Skeletal muscle satellite cell (primary cell): ENCODE results near the gene CCNL2.

Experiments
- H3K27me3 ChIP-seq: 2 replicates; pipeline ENCODE4 v1.7.0; 2013; ENCODE audit warnings: low read length; ENCODE audit not compliant: control insufficient read depth, insufficient read depth
- H3K36me3 ChIP-seq: 2 replicates; pipeline ENCODE4 v1.7.0; 2013; ENCODE audit warnings: mild to moderate bottlenecking, control low read depth, low read length; ENCODE audit not compliant: insufficient read depth
- H3K4me1 ChIP-seq: 2 replicates; pipeline ENCODE4 v1.7.0; 2013; ENCODE audit warnings: low read length; ENCODE audit not compliant: control insufficient read depth, insufficient read depth
- H3K4me2 ChIP-seq: 2 replicates; pipeline ENCODE4 v1.7.0; 2013; ENCODE audit warnings: mild to moderate bottlenecking, low read length
- H3K4me3 ChIP-seq: 2 replicates; pipeline ENCODE4 v1.7.0; 2013; ENCODE audit warnings: low read length
- H3K9ac ChIP-seq: 2 replicates; pipeline ENCODE4 v1.7.0; 2013; ENCODE audit warnings: mild to moderate bottlenecking, low read depth, low read length, moderate library complexity
- H3K9me3 ChIP-seq: replicated peaks from 2 replicates; pipeline ENCODE4 v1.7.0; 2013; ENCODE audit warnings: mild to moderate bottlenecking, control low read depth, low read length

The CCNL2 gene

GRCh38 chr1:1361233-1361981 lies 37.7 kb downstream of the CCNL2 start:
- Histone ChIP-seq H3K4me1 (peaks cover 40% of the 10 kb centered on the region), H3K9ac (peak overlapping the region; percentile 86), H3K9me3 (no peaks in the 10 kb centered on the region), H3K4me2 (peak overlapping the region; percentile 79), H3K27me3 (no peaks in the 10 kb centered on the region), H3K4me3 (peak overlapping the region; percentile 56), H3K36me3 (peaks cover 3% of the 10 kb centered on the region)

- peak overlapping the region; percentile 95 for H3K9ac ChIP-seq
- peaks cover 40% of the 10 kb centered on the region for H3K4me1 ChIP-seq
- no peaks in the 10 kb centered on the region for H3K9me3 ChIP-seq
- peaks cover 3% of the 10 kb centered on the region for H3K36me3 ChIP-seq
- peak overlapping the region; percentile 79 for H3K4me2 ChIP-seq
- H3K4me3 ChIP-seq, result peak overlapping the region; percentile 84
- H3K27me3 ChIP-seq, result no peaks in the 10 kb centered on the region
Observed at GRCh38 chr1:1360506-1361169, 38.5 kb downstream of the CCNL2 start.

GRCh38 chr1:1359664-1360468 lies 39.3 kb downstream of the CCNL2 start:
- peak overlapping the region; percentile 95 for H3K9ac ChIP-seq
- peak overlapping the region; percentile 84 for H3K4me3 ChIP-seq

GRCh38 chr1:1359308-1359663 lies 39.8 kb downstream of the CCNL2 start:
- H3K9ac ChIP-seq, result peak overlapping the region; percentile 95
- peak overlapping the region; percentile 84 for H3K4me3 ChIP-seq
- H3K27me3 ChIP-seq, result no peaks in the 10 kb centered on the region
- H3K36me3 ChIP-seq, result peaks cover 9% of the 10 kb centered on the region
- H3K9me3 ChIP-seq, result no peaks in the 10 kb centered on the region
- H3K4me2 ChIP-seq, result peak overlapping the region; percentile 79
- peaks cover 47% of the 10 kb centered on the region for H3K4me1 ChIP-seq

More at GRCh38 chr1:1359664-1360468, 39.3 kb downstream of the CCNL2 start:
- H3K27me3 ChIP-seq, result no peaks in the 10 kb centered on the region
- H3K4me2 ChIP-seq, result peak overlapping the region; percentile 79
- peaks cover 3% of the 10 kb centered on the region for H3K36me3 ChIP-seq
- peaks cover 41% of the 10 kb centered on the region for H3K4me1 ChIP-seq
- H3K9me3 ChIP-seq, result no peaks in the 10 kb centered on the region

- no peaks in the 10 kb centered on the region for H3K27me3 ChIP-seq
- peaks cover 16% of the 10 kb centered on the region for H3K36me3 ChIP-seq
- H3K9ac ChIP-seq, result peak within 1 kb of the TSS; percentile 95
- H3K9me3 ChIP-seq, result no peaks in the 10 kb centered on the region
- H3K4me2 ChIP-seq, result peak within 1 kb of the TSS; percentile 79
- peak within 1 kb of the TSS; percentile 84 for H3K4me3 ChIP-seq
- H3K4me1 ChIP-seq, result peaks cover 53% of the 10 kb centered on the region
Observed at GRCh38 chr1:1358433-1359271, 40.5 kb downstream of the CCNL2 start, which contains the start of gene MXRA8. Gene MXRA8 (minus strand): TSS chr1:1358555. CDS start chr1:1358504, 51 bp downstream.

- H3K9me3 ChIP-seq, result no peaks in the 10 kb centered on the region
- H3K36me3 ChIP-seq, result peaks cover 23% of the 10 kb centered on the region
- H3K9ac ChIP-seq, result peak overlapping the region; percentile 95
- H3K4me3 ChIP-seq, result peak overlapping the region; percentile 84
- H3K27me3 ChIP-seq, result no peaks in the 10 kb centered on the region
- peak overlapping the region; percentile 79 for H3K4me2 ChIP-seq
- peaks cover 60% of the 10 kb centered on the region for H3K4me1 ChIP-seq
Observed at GRCh38 chr1:1357871-1358432, 41.2 kb downstream of the CCNL2 start.

- H3K36me3 ChIP-seq, result peaks cover 31% of the 10 kb centered on the region
- H3K27me3 ChIP-seq, result no peaks in the 10 kb centered on the region
- peak overlapping the region; percentile 95 for H3K9ac ChIP-seq
- H3K4me2 ChIP-seq, result peak overlapping the region; percentile 79
- H3K4me3 ChIP-seq, result peak overlapping the region; percentile 84
- no peaks in the 10 kb centered on the region for H3K9me3 ChIP-seq
- peaks cover 66% of the 10 kb centered on the region for H3K4me1 ChIP-seq
Observed at GRCh38 chr1:1356796-1357401, 42.2 kb downstream of the CCNL2 start.

GRCh38 chr1:1356166-1356795 lies 42.9 kb downstream of the CCNL2 start:
- Histone ChIP-seq H3K4me1 (peaks cover 66% of the 10 kb centered on the region), H3K36me3 (peaks cover 36% of the 10 kb centered on the region), H3K9me3 (no peaks in the 10 kb centered on the region), H3K4me2 (peak overlapping the region; percentile 79), H3K4me3 (peak overlapping the region; percentile 84), H3K27me3 (no peaks in the 10 kb centered on the region), H3K9ac (peak overlapping the region; percentile 95)

GRCh38 chr1:1355416-1355815 lies 43.7 kb downstream of the CCNL2 start:
- Histone ChIP-seq H3K9me3 (no peaks in the 10 kb centered on the region), H3K36me3 (peaks cover 36% of the 10 kb centered on the region), H3K27me3 (no peaks in the 10 kb centered on the region), H3K4me3 (peak overlapping the region; percentile 69), H3K9ac (no peak overlapping the region), H3K4me1 (peaks cover 57% of the 10 kb centered on the region), H3K4me2 (peak overlapping the region; percentile 79)
